Activated CD8-positive, alpha-beta T cell treated with anti-CD3 and anti-CD28 coated beads for 36 hours (primary cell): Measurements from ENCODE around the gene PAX3. TPM values are rescaled to one million over a fixed set of nuclear protein-coding genes. Genes with fewer than 3 reads are reported as not detected.

Source experiments
- ATAC-seq: fragments of 200-7000 bp; cut with Tn5 transposase; one replicate; pipeline ENCODE4 v1.10.0; 2021; ENCODE audit warnings: mild to moderate bottlenecking, moderate library complexity
- CTCF ChIA-PET: fragments of 350-600 bp; sonication (Branson Sonifier 250); formaldehyde crosslinking; loops from one replicate; lab custom pipeline; 2021; ENCODE audit warnings: antibody characterized with exemption; lab: Charles Lee
- POLR2A ChIA-PET: fragments of 350-600 bp; sonication (Branson Sonifier 250); formaldehyde crosslinking; loops from one replicate; lab custom pipeline; 2021; ENCODE audit warnings: antibody characterized with exemption; lab: Charles Lee
- DNase-seq: peaks from one replicate; pipeline ENCODE4 v3.0.0-alpha.2; 2020
- H3K27ac Mint-ChIP-seq: one replicate; pipeline ENCODE4 v1.8.0; 2021; ENCODE audit warnings: mild to moderate bottlenecking, mixed read lengths
- H3K27me3 Mint-ChIP-seq: one replicate; pipeline ENCODE4 v1.8.0; 2021; ENCODE audit warnings: mixed read lengths
- H3K36me3 Mint-ChIP-seq: one replicate; pipeline ENCODE4 v1.8.0; 2021; ENCODE audit warnings: low read depth, mixed read lengths
- H3K4me1 Mint-ChIP-seq: one replicate; pipeline ENCODE4 v1.8.0; 2021; ENCODE audit warnings: low read depth, mixed read lengths
- H3K4me3 Mint-ChIP-seq: one replicate; pipeline ENCODE4 v1.8.0; 2021; ENCODE audit warnings: mild to moderate bottlenecking, moderate library complexity, mixed read lengths
- H3K9me3 Mint-ChIP-seq: one replicate; pipeline ENCODE4 v1.8.0; 2021; ENCODE audit warnings: mixed read lengths
- CTCF ChIP-seq: fragments of 200-600 bp; IDR thresholded peaks from one replicate; pipeline ENCODE4 v1.8.0; 2022; ENCODE audit warnings: antibody characterized with exemption, mild to moderate bottlenecking
- intact Hi-C: fragments of 100-400 bp; cut with micrococcal nuclease; formaldehyde crosslinking; loops from one replicate; pipeline ENCODE4 v1.10.0; 2022
- total RNA-seq, 2 experiments: library from RNA; stranded (reverse); gene quantifications; one replicate each; pipeline ENCODE4 v1.2.3, GENCODE V29; 2021

PAX3 gene
- total RNA-seq, 2 experiments from 2014 or later: not detected

GRCh38 chr2:222320436-222321395, 21.9 kb upstream of the PAX3 start:
- Mint-ChIP-seq H3K9me3 (no peaks in the 10 kb centered on the region), H3K4me3 (peak overlapping the region; percentile 36), H3K27me3 (peaks cover 46% of the 10 kb centered on the region), H3K27ac (no peak overlapping the region), H3K4me1 (peaks cover 7% of the 10 kb centered on the region), H3K36me3 (no peaks in the 10 kb centered on the region)
- ChIA-PET POLR2A (no interaction called here), CTCF (interaction anchor here (1.5 kb wide), 1 partner anchor 241 kb away, joined by 4 read pairs; no protein-coding TSS in a partner anchor)
- no peak for DNase-seq
- no peak for ATAC-seq
- no peak for TF ChIP-seq CTCF
- intact Hi-C loops: no loop called here

DNA sequence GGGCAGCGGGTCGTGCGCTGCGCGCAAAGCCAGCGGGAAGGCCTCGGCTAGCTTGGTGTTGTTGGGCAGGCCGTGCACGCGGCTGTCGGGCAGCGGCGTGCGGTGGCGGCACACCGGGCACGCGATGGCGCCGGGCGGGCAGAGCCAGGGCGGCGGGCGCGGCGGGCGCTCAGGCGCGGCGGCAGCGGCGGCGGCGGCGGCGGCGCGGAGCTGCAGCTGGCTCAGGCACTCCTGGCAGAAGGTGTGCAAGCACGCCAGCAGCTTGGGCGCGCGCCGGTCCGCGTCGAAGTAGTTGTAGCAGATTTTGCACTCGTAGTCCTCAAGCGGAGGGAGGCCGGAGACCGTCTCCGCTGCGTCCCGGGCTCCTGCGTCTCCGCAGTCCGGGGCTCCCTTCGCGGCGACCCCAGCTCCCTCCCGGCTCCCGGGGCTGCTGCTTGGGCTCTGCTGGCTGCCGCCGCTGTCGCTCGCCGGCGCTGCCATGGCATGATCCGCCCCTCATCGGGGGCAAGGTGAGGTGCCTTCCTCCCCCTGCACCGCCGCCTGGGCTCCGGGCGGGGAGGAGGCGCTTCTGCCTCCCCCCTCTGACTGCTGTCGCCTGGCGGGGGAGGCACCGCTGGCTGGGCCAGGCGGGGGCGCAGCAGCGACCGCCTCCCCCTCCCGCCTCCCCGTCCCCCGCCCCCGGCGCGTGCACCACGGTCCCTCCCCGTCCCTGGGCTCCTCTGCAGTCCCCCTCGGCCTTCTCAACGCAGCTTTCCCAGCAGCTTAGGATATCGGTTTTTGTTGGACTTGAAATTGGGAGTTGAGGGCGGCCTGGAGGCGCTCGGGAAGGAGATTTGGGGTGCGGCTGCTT, 21.0 kb upstream of the PAX3 start:
- POLR2A ChIA-PET: no interaction called here
- DNase-seq: no peak
- Mint-ChIP-seq H3K9me3 (no peaks in the 10 kb centered on the region), H3K27me3 (peaks cover 48% of the 10 kb centered on the region), H3K36me3 (no peaks in the 10 kb centered on the region), H3K4me3 (peak overlapping the region; percentile 36), H3K4me1 (peaks cover 7% of the 10 kb centered on the region), H3K27ac (no peak overlapping the region)
- intact Hi-C loops: loop anchor here (5.0 to 10.0 kb wide), 3 partner anchors 105 to 292 kb away; partner anchors contain the start of gene SGPP2
- CTCF ChIA-PET: interaction anchor here (0.9 to 1.5 kb wide), 2 partner anchors 242 kb away, joined by 4 read pairs; no protein-coding TSS in a partner anchor
- TF ChIP-seq CTCF: no peak
- peak; percentile 29 for ATAC-seq

DNA sequence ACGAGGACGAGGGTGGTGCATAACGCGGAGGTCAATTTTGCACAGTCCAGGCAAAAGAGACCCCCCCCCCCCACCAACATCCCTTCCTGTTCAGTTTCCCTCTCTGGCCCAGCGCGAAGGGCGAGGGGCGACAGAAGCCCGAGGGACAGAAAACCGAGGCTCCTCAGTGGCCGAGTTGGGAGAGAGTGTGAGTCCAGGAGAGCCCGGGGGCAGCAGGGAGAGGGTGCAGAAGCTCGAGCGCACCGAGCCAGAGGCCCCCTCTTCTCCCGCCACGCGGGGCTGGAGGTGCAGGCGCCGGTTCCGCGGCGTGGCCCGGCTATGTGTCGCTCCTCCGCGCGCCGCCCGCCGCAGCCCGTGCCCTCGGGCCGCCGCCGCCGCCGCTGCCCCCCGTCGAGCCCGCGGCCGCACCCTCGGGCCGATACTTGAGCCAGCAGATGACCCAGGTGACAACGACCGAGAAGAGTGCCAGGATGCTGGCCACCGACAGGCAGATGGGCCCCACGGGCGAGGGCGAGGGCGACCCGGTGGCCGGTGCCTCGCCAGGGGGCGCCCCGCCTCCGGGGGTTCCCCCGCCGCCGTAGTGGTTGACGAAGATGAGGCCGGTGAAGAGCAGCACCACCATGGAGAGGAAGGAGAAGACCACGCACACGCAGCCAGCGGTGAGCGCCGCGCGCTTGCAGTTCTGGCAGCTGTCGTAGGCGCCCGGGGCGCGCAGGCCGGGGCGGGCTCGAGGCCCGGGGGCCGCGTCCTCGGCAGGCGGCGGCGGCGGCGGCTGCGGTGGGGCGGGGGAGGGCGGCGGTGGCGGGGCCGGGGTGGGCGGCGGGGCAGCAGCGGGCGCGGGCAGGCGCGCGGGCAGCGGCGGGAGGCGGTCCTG, 20.2 kb upstream of the PAX3 start:
- Mint-ChIP-seq H3K4me1 (peaks cover 7% of the 10 kb centered on the region), H3K27ac (no peak overlapping the region), H3K9me3 (no peaks in the 10 kb centered on the region), H3K4me3 (peak overlapping the region; percentile 78), H3K36me3 (no peaks in the 10 kb centered on the region), H3K27me3 (peaks cover 55% of the 10 kb centered on the region)
- intact Hi-C loops: loop anchor here (5.0 to 10.0 kb wide), 3 partner anchors 106 to 293 kb away; partner anchors contain the start of gene SGPP2
- CTCF ChIA-PET: interaction anchor here (0.8 to 1.8 kb wide), 18 partner anchors 9 to 333 kb away, joined by 3 to 21 read pairs (median 4); no protein-coding TSS in a partner anchor
- DNase-seq (peak; percentile 44), ATAC-seq (peak; percentile 63)
- POLR2A ChIA-PET: no interaction called here
- no peak for TF ChIP-seq CTCF

- DNase-seq (peak; percentile 53), ATAC-seq (peak; percentile 67)
- peak overlapping the region; percentile 78 for H3K4me3 Mint-ChIP-seq
- intact Hi-C loops: loop anchor here (5.0 to 10.0 kb wide), 3 partner anchors 107 to 294 kb away; partner anchors contain the start of gene SGPP2
- ChIA-PET POLR2A (no interaction called here), CTCF (interaction anchor here (0.6 to 1.8 kb wide), 23 partner anchors 10 to 334 kb away, joined by 3 to 21 read pairs (median 4); no protein-coding TSS in a partner anchor)
- no peaks in the 10 kb centered on the region for H3K9me3 Mint-ChIP-seq
- TF ChIP-seq CTCF: peak; percentile 45
- H3K4me1 Mint-ChIP-seq: peaks cover 7% of the 10 kb centered on the region
- H3K27me3 Mint-ChIP-seq: peaks cover 62% of the 10 kb centered on the region
- no peaks in the 10 kb centered on the region for H3K36me3 Mint-ChIP-seq
- no peak overlapping the region for H3K27ac Mint-ChIP-seq
These were observed 19.4 kb upstream of the PAX3 start for GRCh38 chr2:222318026-222318711.
